A549 (cell line): ENCODE measurements around the gene MESD. TPM values are rescaled to one million over a fixed set of nuclear protein-coding genes. Genes with fewer than 3 reads are reported as not detected.

ENCODE experiments used
- ATAC-seq, 2 experiments: fragments of 200-7000 bp in 1 of 2; fragments of >200 bp in 1 of 2; cut with Nextera tagmentation in 1 of 2; cut with Tn5 transposase in 1 of 2; 3 replicates each; pipeline versions ENCODE4 v1.8.0 to v1.9.1; 2018 to 2020; ENCODE audit warnings: mild to moderate bottlenecking in 1 of 2, moderate library complexity in 1 of 2
- CTCF ChIA-PET: fragments of 300-600 bp; sonication (Branson Sonifier 250); formaldehyde crosslinking; extraction: SDS; loops from one replicate; lab custom pipeline; 2021; ENCODE audit warnings: antibody characterized with exemption, inconsistent platforms; lab: Yijun Ruan, JAX
- POLR2A ChIA-PET: fragments of 350-600 bp; formaldehyde crosslinking; extraction: SDS; loops from one replicate; lab custom pipeline; 2021; ENCODE audit warnings: antibody characterized with exemption, inconsistent platforms; lab: Yijun Ruan, JAX
- DNase-seq, 2 experiments: peaks; one replicate each; pipeline versions ENCODE4 v3.0.0 to v3.0.0-alpha.2; 2011 to 2016; ENCODE audit warnings: low read depth in 1 of 2, low spot score in 1 of 2
- FAIRE-seq: peaks from 2 replicates; lab custom pipeline; 2011; peaks lifted over from hg19 to GRCh38; lab: Jason Lieb, UNC
- H3K27ac ChIP-seq, 2 experiments: fragments of >200 bp; sonication (Bioruptor Twin); formaldehyde crosslinking; 3 replicates each; pipeline ENCODE4 v1.5.1; 2016 to 2017
- H3K4me1 ChIP-seq: fragments of >200 bp; sonication (Bioruptor Twin); formaldehyde crosslinking; 3 replicates; pipeline ENCODE4 v1.6.1; 2016
- H3K4me2 ChIP-seq: fragments of >200 bp; sonication (Bioruptor Twin); formaldehyde crosslinking; 3 replicates; pipeline ENCODE4 v1.6.1; 2016
- H3K4me3 ChIP-seq: fragments of >200 bp; sonication (Bioruptor Twin); formaldehyde crosslinking; 3 replicates; pipeline ENCODE4 v1.5.1; 2016
- H3K9me3 ChIP-seq: fragments of >200 bp; sonication (Bioruptor Twin); formaldehyde crosslinking; 3 replicates; pipeline ENCODE4 v1.6.1; 2016
- BHLHE40 ChIP-seq: IDR thresholded peaks from 2 replicates; pipeline ENCODE4 v1.6.1; 2012; ENCODE audit warnings: low read depth, low read length, inconsistent platforms
- CTCF ChIP-seq: fragments of >200 bp; sonication (Bioruptor Twin); formaldehyde crosslinking; IDR thresholded peaks from 3 replicates; pipeline ENCODE4 v1.5.1; 2016
- EP300 ChIP-seq, 2 experiments: fragments of >200 bp; sonication (Bioruptor Twin); formaldehyde crosslinking; IDR thresholded peaks; 2 replicates in 1 of 2; 3 replicates in 1 of 2; pipeline ENCODE4 v1.6.1; 2016 to 2017
- ESRRA ChIP-seq: fragments of 150-350 bp; IDR thresholded peaks from 2 replicates; pipeline ENCODE4 v1.6.1; 2014; ENCODE audit warnings: mild to moderate bottlenecking, low read length, borderline replicate concordance
- GATA3 ChIP-seq: IDR thresholded peaks from 2 replicates; pipeline ENCODE4 v1.6.1; 2012; ENCODE audit warnings: borderline replicate concordance
- HES2 ChIP-seq: fragments of >200 bp; sonication (Bioruptor Twin); formaldehyde crosslinking; IDR thresholded peaks from 2 replicates; pipeline ENCODE4 v1.6.1; 2016
- HEYL ChIP-seq: fragments of 250-450 bp; sonication (Bioruptor Pico); IDR thresholded peaks from 2 replicates; pipeline ENCODE4 v1.8.0; 2021; ENCODE audit warnings: mild to moderate bottlenecking, moderate library complexity
- HOXA7 ChIP-seq: fragments of 250-450 bp; sonication (Bioruptor Pico); IDR thresholded peaks from 2 replicates; pipeline ENCODE4 v1.5.0; 2020; ENCODE audit warnings: mild to moderate bottlenecking, moderate library complexity
- HOXB5 ChIP-seq: fragments of 250-450 bp; sonication (Bioruptor Pico); IDR thresholded peaks from 2 replicates; pipeline ENCODE4 v1.5.0; 2020; ENCODE audit warnings: mild to moderate bottlenecking, moderate library complexity
- JUN ChIP-seq, 2 experiments: fragments of >200 bp; sonication (Bioruptor Twin); formaldehyde crosslinking; IDR thresholded peaks; 2 replicates in 1 of 2; 3 replicates in 1 of 2; pipeline ENCODE4 v1.6.1; 2016 to 2017
- KDM5A ChIP-seq: fragments of 200-600 bp; sonication (generic); IDR thresholded peaks from 2 replicates; pipeline ENCODE4 v1.6.1; 2016; ENCODE audit warnings: antibody characterized with exemption, mild to moderate bottlenecking
- MAX ChIP-seq: IDR thresholded peaks from 2 replicates; pipeline ENCODE4 v1.6.1; 2012
- PBX3 ChIP-seq: IDR thresholded peaks from 2 replicates; pipeline ENCODE4 v1.6.1; 2012
- PHF8 ChIP-seq: fragments of 200-600 bp; sonication (generic); IDR thresholded peaks from 2 replicates; pipeline ENCODE4 v1.6.1; 2016; ENCODE audit warnings: low read depth, mild to moderate bottlenecking, antibody characterized with exemption, moderate library complexity, borderline replicate concordance
- POLR2AphosphoS2 ChIP-seq: conservative IDR thresholded peaks from 2 replicates; pipeline ENCODE4 v1.6.1; 2012; ENCODE audit warnings: low read length, improper control_type of control experiment, inconsistent platforms
- RAD21 ChIP-seq, 2 experiments: fragments of >200 bp in 1 of 2; sonication (Bioruptor Twin) in 1 of 2; formaldehyde crosslinking in 1 of 2; IDR thresholded peaks in 1 of 2; conservative IDR thresholded peaks in 1 of 2; 2 replicates in 1 of 2; 3 replicates in 1 of 2; pipeline ENCODE4 v1.6.1; 2012 to 2018; ENCODE audit warnings: inconsistent platforms in 1 of 2
- RFX5 ChIP-seq: fragments of 450-650 bp; IDR thresholded peaks from 2 replicates; pipeline ENCODE4 v1.7.1; 2014; ENCODE audit warnings: antibody characterized with exemption, mild to moderate bottlenecking, moderate library complexity
- RNF2 ChIP-seq: fragments of 200-600 bp; sonication (generic); IDR thresholded peaks from 2 replicates; pipeline ENCODE4 v1.6.1; 2016; ENCODE audit warnings: low read depth, mild to moderate bottlenecking, antibody characterized with exemption, moderate library complexity, borderline replicate concordance
- ZFP36 ChIP-seq: fragments of 450-650 bp; IDR thresholded peaks from 2 replicates; pipeline ENCODE4 v1.6.1; 2014; ENCODE audit warnings: borderline replicate concordance; ENCODE audit not compliant: partially characterized antibody
- ZNF302 ChIP-seq: fragments of 250-450 bp; sonication (Bioruptor Pico); IDR thresholded peaks from 2 replicates; pipeline ENCODE4 v1.9.0; 2021; ENCODE audit warnings: inconsistent platforms, mild to moderate bottlenecking, moderate library complexity
- WGBS: methylation state at CpG from one replicate; pipeline ENCODE4 v1.1.6; 2017; ENCODE audit errors: missing lambda C conversion rate; 5-methylcytosine and 5-hydroxymethylcytosine counted together
- polyA plus RNA-seq, 4 experiments: library from polyadenylated mRNA; depleted of rRNA in 3 of 4; stranded (reverse); fragments of >200 nt; fragmentation: RNase III in 1 of 4; extraction: RNeasy Plus Mini Kit Qiagen cat#74134 plus additional on column Dnase treatment in 1 of 4; gene quantifications; 2 replicates in 3 of 4; 3 replicates in 1 of 4; pipeline ENCODE4 v1.2.3, GENCODE V29; 2011 to 2017

MESD gene
- polyA plus RNA-seq, 2 of the 4 experiments (the other 2 are of a cell fraction) = 35.6 to 39.4 TPM

- no peak for DNase-seq
- WGBS = 93% methylated on average over 12 of the region's 12 CpGs
- H3K27ac ChIP-seq = peak overlapping the region in 1 of 2 experiments; percentile 70; a peak in 1 of 6 replicates
Measured at GRCh38 chr15:80953001-80953952, 36.3 kb downstream of the MESD start.

GRCh38 chr15:80951941-80952340 is 37.7 kb downstream of the MESD start:
- POLR2A ChIA-PET = no interaction called here
- Histone ChIP-seq H3K4me1 (peaks cover 27% of the 10 kb centered on the region), H3K27ac (no peak overlapping the region), H3K4me2 (no peak overlapping the region), H3K9me3 (no peaks in the 10 kb centered on the region), H3K4me3 (no peak overlapping the region)
- ATAC-seq (no peak), FAIRE-seq (no peak), DNase-seq (no peak)
- WGBS = 75% methylated on average over 5 of the region's 5 CpGs
- no peak for TF ChIP-seq MAX
- CTCF ChIA-PET = interaction anchor here (0.7 to 10.8 kb wide), 4 partner anchors 18 to 174 kb away, joined by 3 to 111 read pairs (median 3); partner anchors contain the start of gene CEMIP

More at GRCh38 chr15:80953001-80953952, 36.3 kb downstream of the MESD start:
- FAIRE-seq (no peak), ATAC-seq (no peak)
- ChIA-PET POLR2A (no interaction called here), CTCF (interaction anchor here (0.8 to 10.8 kb wide), 8 partner anchors 17 to 514 kb away, joined by 3 to 111 read pairs (median 5); partner anchors contain the start of gene CEMIP)
- Histone ChIP-seq H3K4me1 (peaks cover 27% of the 10 kb centered on the region), H3K4me3 (no peak overlapping the region), H3K4me2 (no peak overlapping the region), H3K9me3 (no peaks in the 10 kb centered on the region)
- TF ChIP-seq ZFP36 (no peak), KDM5A (no peak), HEYL (CRISPR knock-in tag) (no peak), RAD21 (conservative IDR thresholded peaks at IDR 0.05 in 1 of 2, IDR thresholded peaks at IDR 0.05 in 1 of 2) (no peak), GATA3 (no peak), BHLHE40 (no peak), RFX5 (no peak), EP300 (IDR thresholded peaks at IDR 0.05) (no peak), ZNF302 (CRISPR knock-in tag) (no peak), HES2 (no peak), MAX (no peak), POLR2AphosphoS2 (no peak), JUN (IDR thresholded peaks at IDR 0.05) (no peak), RNF2 (no peak)

GRCh38 chr15:80950291-80951078 is 39.1 kb downstream of the MESD start:
- Histone ChIP-seq H3K9me3 (no peaks in the 10 kb centered on the region), H3K4me3 (no peak overlapping the region), H3K4me1 (peaks cover 19% of the 10 kb centered on the region), H3K27ac (no peak overlapping the region)
- ChIA-PET CTCF (interaction anchor here (0.7 to 1.8 kb wide), 6 partner anchors 9 to 495 kb away, joined by 3 to 8 read pairs (median 3); no protein-coding TSS in a partner anchor), POLR2A (no interaction called here)
- FAIRE-seq (no peak), DNase-seq (no peak)
- no peak for TF ChIP-seq RNF2
- no peak for TF ChIP-seq BHLHE40
- no peak for TF ChIP-seq HOXB5 (CRISPR knock-in tag)
- no peak for TF ChIP-seq ESRRA
- no peak for TF ChIP-seq RAD21 (conservative IDR thresholded peaks at IDR 0.05 in 1 of 2, IDR thresholded peaks at IDR 0.05 in 1 of 2)
- no peak for TF ChIP-seq CTCF
- TF ChIP-seq PBX3 = no peak
- no peak for TF ChIP-seq GATA3
- no peak for TF ChIP-seq HOXA7
- TF ChIP-seq PHF8 = no peak
- TF ChIP-seq, all 56 proteins: peak for 0
- 61% methylated on average over 8 of the region's 8 CpGs for WGBS
- no peak overlapping the region for H3K4me2 ChIP-seq
- ATAC-seq = no peak
